ENCODE data around the gene KRTAP10-2. TPM values are rescaled to one million over a fixed set of nuclear protein-coding genes. Genes with fewer than 3 reads are reported as not detected.

Gene KRTAP10-2
- total and polyA plus RNA-seq, 2 experiments from 2014 or later = 0.24 TPM; not detected in 1

- TF ChIP-seq ETS1 (IDR thresholded peaks at IDR 0.05) (no peak), ZNF331 (CRISPR knock-in tag; IDR thresholded peaks at IDR 0.05; ENCODE audit: low read depth) (no peak), REST (IDR thresholded peaks at IDR 0.05; ENCODE audit: unreplicated experiment) (no peak), JUNB (IDR thresholded peaks at IDR 0.05; ENCODE audit: unreplicated experiment) (no peak), EZH2phosphoT487 (IDR thresholded peaks at IDR 0.05; ENCODE audit: unreplicated experiment) (no peak)
These were observed 12.8 kb upstream of the KRTAP10-2 start (continued) for GRCh38 chr21:44564099-44564498.

GRCh38 chr21:44558695-44559094, 7.4 kb upstream of the KRTAP10-2 start, which contains the start of gene KRTAP10-3:
KRTAP10-3 (minus strand) TSS chr21:44558795; CDS start chr21:44558715, 80 bp downstream.
- Histone ChIP-seq H3K27me3 (ENCODE audit: insufficient read depth) (no peaks in the 10 kb centered on the region), H3K9me2 (ENCODE audit: insufficient read depth) (no peaks in the 10 kb centered on the region), H3K36me3 (ENCODE audit: insufficient read depth) (no peaks in the 10 kb centered on the region), H2AFZ (peak within 1 kb of the TSS; percentile 63; the same call in 1 of the 2 replicates), H3K4me1 (ENCODE audit: insufficient read depth) (0 out of 2 replicates have a peak, but pooled peaks cover 3% of the 10 kb centered on the region), H4K20me1 (replicated peaks; ENCODE audit: insufficient read depth) (no peaks in the 10 kb centered on the region), H3K4me2 (no peak within 1 kb of the TSS), H3F3A (replicated peaks; ENCODE audit: low read depth) (0 out of 2 replicates have a peak, but pooled peaks cover 2% of the 10 kb centered on the region), H3K79me2 (replicated peaks; ENCODE audit: insufficient read depth) (no peaks in the 10 kb centered on the region), H3K27ac (ENCODE audit: low read depth) (no peak within 1 kb of the TSS), H3K4me3 (no peak within 1 kb of the TSS)
- H3K27me3 Mint-ChIP-seq (ENCODE audit: insufficient read depth, low read depth, poor library complexity) = peaks cover 4% of the 10 kb centered on the region
- no peak for DNase-seq (ENCODE audit: low spot score)
- no peaks in the 10 kb centered on the region; the same call in 2 of the 3 replicates for H3K36me3 Mint-ChIP-seq (ENCODE audit: low read depth)
- no peaks in the 10 kb centered on the region for H3K9me3 Mint-ChIP-seq
- no peak within 1 kb of the TSS for H3K27ac Mint-ChIP-seq
- no peak within 1 kb of the TSS for H3K4me3 Mint-ChIP-seq
- H3K4me1 Mint-ChIP-seq = peaks cover 13% of the 10 kb centered on the region
- no peak for ATAC-seq
- TF ChIP-seq CREB1 (CRISPR knock-in tag; IDR thresholded peaks at IDR 0.05; ENCODE audit: low read depth) (no peak), ETS1 (IDR thresholded peaks at IDR 0.05) (no peak), POLR2AphosphoS5 (IDR thresholded peaks at IDR 0.05; ENCODE audit: low read depth) (no peak), STAT1 (IDR thresholded peaks at IDR 0.05; ENCODE audit: unreplicated experiment) (no peak), CTCF (conservative IDR thresholded peaks at IDR 0.05; ENCODE audit: low read depth in 2 of 2) (no peak), ZNF331 (CRISPR knock-in tag; IDR thresholded peaks at IDR 0.05; ENCODE audit: low read depth) (no peak), EZH2 (IDR thresholded peaks at IDR 0.05; ENCODE audit: low read depth, unreplicated experiment) (no peak), EZH2phosphoT487 (IDR thresholded peaks at IDR 0.05; ENCODE audit: unreplicated experiment) (no peak), NANOG (IDR thresholded peaks at IDR 0.05; ENCODE audit: borderline replicate concordance) (no peak), REST (IDR thresholded peaks at IDR 0.05; ENCODE audit: unreplicated experiment) (no peak)

All from GM23338 (cell line).